Testis (tissue), 3 donors: Measurements from ENCODE around the gene GMNN. TPM values are rescaled to one million over a fixed set of nuclear protein-coding genes. Genes with fewer than 3 reads are reported as not detected.

ENCODE experiments used
- DNase-seq: peaks from one replicate; pipeline ENCODE4 v3.0.0-alpha.2; 2019
- H3K27ac ChIP-seq, 2 donors: fragments of 200-600 bp; sonication (generic); one replicate each; pipeline ENCODE4 v1.5.1; 2019
- H3K27me3 ChIP-seq: fragments of 200-600 bp; sonication (generic); one replicate; pipeline ENCODE4 v1.5.1; 2019
- H3K36me3 ChIP-seq: fragments of 200-600 bp; sonication (generic); one replicate; pipeline ENCODE4 v1.5.1; 2017; ENCODE audit warnings: low read depth; ENCODE audit errors: missing control alignments
- H3K4me1 ChIP-seq: fragments of 200-600 bp; sonication (generic); one replicate; pipeline ENCODE4 v1.5.1; 2019
- H3K4me3 ChIP-seq, 2 donors: fragments of 200-600 bp; sonication (generic); one replicate each; pipeline ENCODE4 v1.5.1; 2017 to 2019
- H3K9me3 ChIP-seq: fragments of 200-600 bp; sonication (generic); one replicate; pipeline ENCODE4 v1.5.1; 2017
- CTCF ChIP-seq, 3 experiments: fragments of 450-650 bp in 2 of 3; fragments of 200-600 bp in 1 of 3; sonication (generic) in 1 of 3; IDR thresholded peaks; one replicate each; pipeline ENCODE4 v1.5.1; 2016 to 2019; ENCODE audit warnings: antibody characterized with exemption in 3 of 3, mild to moderate bottlenecking in 2 of 3, moderate library complexity in 1 of 3
- POLR2A ChIP-seq: fragments of 450-650 bp; IDR thresholded peaks from one replicate; pipeline ENCODE4 v1.6.1; 2017; ENCODE audit warnings: antibody characterized with exemption, mild to moderate bottlenecking, moderate library complexity
- WGBS, 2 donors: methylation state at CpG; one replicate each; pipeline ENCODE4 v1.1.5; 2018; 5-methylcytosine and 5-hydroxymethylcytosine counted together
- intact Hi-C: fragments of 100-400 bp; cut with DNase I; formaldehyde crosslinking; loops from one replicate; pipeline ENCODE4 v1.15.1; 2023; ENCODE audit warnings: low total_unique reads
- polyA plus RNA-seq: library from polyadenylated mRNA; stranded (reverse); fragments of 350-450 nt; fragmentation: Illumina TruSeq; extraction: RNeasy Lipid Tissue Mini Kit (QIAGEN cat#74804); gene quantifications from one replicate; pipeline ENCODE4 v1.2.3, GENCODE V29; 2014; ENCODE audit warnings: low read depth, low replicate concordance; ENCODE audit not compliant: insufficient read depth
- total RNA-seq, 2 donors: library from RNA; depleted of rRNA; stranded (reverse); fragments of >200 nt; gene quantifications; one replicate each; pipeline ENCODE4 v1.2.3, GENCODE V29; 2016

The GMNN gene
- total and polyA plus RNA-seq, 3 donors from 2014 or later = 23.8 to 67.2 (median 37.4) TPM

- Histone ChIP-seq H3K9me3 (no peaks in the 10 kb centered on the region), H3K27ac (no peak overlapping the region), H3K4me1 (no peaks in the 10 kb centered on the region), H3K27me3 (no peaks in the 10 kb centered on the region), H3K36me3 (no peaks in the 10 kb centered on the region), H3K4me3 (no peak overlapping the region)
- intact Hi-C loops = no loop called here
- TF ChIP-seq CTCF (IDR thresholded peaks at IDR 0.05) (no peak), POLR2A (no peak)
- WGBS, 2 donors = 89 to 98% methylated on average over 3 of the region's 3 CpGs
- no peak for DNase-seq
These were observed 47.2 kb downstream of the GMNN start for GRCh38 chr6:24821860-24822444.

- no peak for TF ChIP-seq POLR2A
- TF ChIP-seq CTCF (IDR thresholded peaks at IDR 0.05) = no peak
- Histone ChIP-seq H3K4me3 (no peak overlapping the region), H3K9me3 (no peaks in the 10 kb centered on the region), H3K4me1 (no peaks in the 10 kb centered on the region), H3K36me3 (no peaks in the 10 kb centered on the region), H3K27ac (no peak overlapping the region), H3K27me3 (no peaks in the 10 kb centered on the region)
- 94 to 96% methylated on average over 6 of the region's 6 CpGs for WGBS, 2 donors
- intact Hi-C loops = no loop called here
- no peak for DNase-seq
These were observed 48.0 kb downstream of the GMNN start for GRCh38 chr6:24822696-24823095.

- H3K36me3 ChIP-seq = no peaks in the 10 kb centered on the region
- H3K4me3 ChIP-seq = no peak overlapping the region
- DNase-seq = no peak
- 84 to 89% methylated on average over 2 of the region's 2 CpGs for WGBS, 2 donors
- no peak overlapping the region for H3K27ac ChIP-seq
- no peaks in the 10 kb centered on the region for H3K27me3 ChIP-seq
- intact Hi-C loops = no loop called here
- no peaks in the 10 kb centered on the region for H3K4me1 ChIP-seq
- H3K9me3 ChIP-seq = no peaks in the 10 kb centered on the region
- TF ChIP-seq CTCF (IDR thresholded peaks at IDR 0.05) = no peak
- no peak for TF ChIP-seq POLR2A
These were observed 48.4 kb downstream of the GMNN start for GRCh38 chr6:24823185-24823584.

GRCh38 chr6:24824142-24824938 is 49.6 kb downstream of the GMNN start:
- H3K9me3 ChIP-seq = no peaks in the 10 kb centered on the region
- H3K4me1 ChIP-seq = no peaks in the 10 kb centered on the region
- TF ChIP-seq POLR2A (no peak), CTCF (IDR thresholded peaks at IDR 0.05) (no peak)
- H3K27ac ChIP-seq = no peak overlapping the region
- intact Hi-C loops = no loop called here
- WGBS, 2 donors = 81 to 84% methylated on average over 6 of the region's 6 CpGs
- H3K4me3 ChIP-seq = no peak overlapping the region
- H3K36me3 ChIP-seq = no peaks in the 10 kb centered on the region
- H3K27me3 ChIP-seq = no peaks in the 10 kb centered on the region
- DNase-seq = no peak
